Fibroblast of mammary gland (primary cell): ENCODE measurements around the gene CHST1.

Experiments used
- DNase-seq: peaks from one replicate; pipeline ENCODE4 v3.0.0-alpha.2; 2010; ENCODE audit warnings: low read depth
- H3K4me3 ChIP-seq: 2 replicates; pipeline ENCODE4 v1.5.1; 2011; ENCODE audit warnings: low read depth, mild to moderate bottlenecking, low read length, moderate library complexity; ENCODE audit not compliant: control insufficient read depth
- TF ChIP-seq, protein P1 (sequence below): conservative IDR thresholded peaks from 2 replicates; pipeline ENCODE4 v1.5.1; 2011; ENCODE audit warnings: low read depth, low read length, inconsistent platforms; ENCODE audit not compliant: control insufficient read depth, insufficient read depth

The CHST1 gene

DNA sequence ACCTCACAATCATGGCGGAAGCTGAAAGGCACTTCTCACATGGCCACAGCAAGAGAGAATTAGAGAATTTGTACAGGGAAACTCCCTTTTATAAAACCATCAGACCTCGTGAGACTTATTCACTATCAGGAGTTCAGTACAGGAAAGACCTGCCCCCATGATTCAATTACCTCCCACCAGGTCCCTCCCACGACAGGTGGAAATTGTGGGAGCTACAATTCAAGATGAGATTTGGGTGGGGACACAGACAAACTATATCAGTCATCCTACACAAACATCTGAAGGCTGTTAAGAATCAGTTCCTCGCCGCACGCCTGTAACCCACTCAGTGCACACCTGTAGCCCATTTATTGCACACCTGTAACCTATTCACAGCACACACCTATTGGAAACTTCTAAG, 39.8 kb downstream of the CHST1 start:
- no peak for DNase-seq
- H3K4me3 ChIP-seq = no peak overlapping the region
- TF ChIP-seq, protein P1, sequence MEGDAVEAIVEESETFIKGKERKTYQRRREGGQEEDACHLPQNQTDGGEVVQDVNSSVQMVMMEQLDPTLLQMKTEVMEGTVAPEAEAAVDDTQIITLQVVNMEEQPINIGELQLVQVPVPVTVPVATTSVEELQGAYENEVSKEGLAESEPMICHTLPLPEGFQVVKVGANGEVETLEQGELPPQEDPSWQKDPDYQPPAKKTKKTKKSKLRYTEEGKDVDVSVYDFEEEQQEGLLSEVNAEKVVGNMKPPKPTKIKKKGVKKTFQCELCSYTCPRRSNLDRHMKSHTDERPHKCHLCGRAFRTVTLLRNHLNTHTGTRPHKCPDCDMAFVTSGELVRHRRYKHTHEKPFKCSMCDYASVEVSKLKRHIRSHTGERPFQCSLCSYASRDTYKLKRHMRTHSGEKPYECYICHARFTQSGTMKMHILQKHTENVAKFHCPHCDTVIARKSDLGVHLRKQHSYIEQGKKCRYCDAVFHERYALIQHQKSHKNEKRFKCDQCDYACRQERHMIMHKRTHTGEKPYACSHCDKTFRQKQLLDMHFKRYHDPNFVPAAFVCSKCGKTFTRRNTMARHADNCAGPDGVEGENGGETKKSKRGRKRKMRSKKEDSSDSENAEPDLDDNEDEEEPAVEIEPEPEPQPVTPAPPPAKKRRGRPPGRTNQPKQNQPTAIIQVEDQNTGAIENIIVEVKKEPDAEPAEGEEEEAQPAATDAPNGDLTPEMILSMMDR = no peak

DNA sequence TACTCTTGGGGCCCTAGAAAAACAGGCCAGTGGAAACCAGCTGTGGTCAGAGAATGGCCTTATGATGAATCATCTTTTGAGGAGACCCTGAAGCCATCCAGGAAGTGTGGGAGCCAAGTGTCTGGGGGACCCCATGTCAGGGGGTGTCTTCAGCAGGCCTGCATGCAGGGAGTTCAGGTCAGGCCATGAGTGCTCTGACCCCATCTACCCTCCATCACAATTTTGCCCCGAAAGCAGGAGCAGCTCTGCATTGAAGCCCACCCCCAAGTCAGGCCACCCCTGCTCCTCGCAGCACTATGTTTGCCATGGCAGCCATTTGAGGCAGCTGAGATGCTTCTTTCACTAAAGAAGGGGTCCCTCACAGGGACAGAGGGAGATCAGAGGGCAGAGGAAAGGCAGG, 41.3 kb downstream of the CHST1 start:
- TF ChIP-seq, protein P1 = no peak
- no peak overlapping the region for H3K4me3 ChIP-seq
- DNase-seq = no peak

DNA sequence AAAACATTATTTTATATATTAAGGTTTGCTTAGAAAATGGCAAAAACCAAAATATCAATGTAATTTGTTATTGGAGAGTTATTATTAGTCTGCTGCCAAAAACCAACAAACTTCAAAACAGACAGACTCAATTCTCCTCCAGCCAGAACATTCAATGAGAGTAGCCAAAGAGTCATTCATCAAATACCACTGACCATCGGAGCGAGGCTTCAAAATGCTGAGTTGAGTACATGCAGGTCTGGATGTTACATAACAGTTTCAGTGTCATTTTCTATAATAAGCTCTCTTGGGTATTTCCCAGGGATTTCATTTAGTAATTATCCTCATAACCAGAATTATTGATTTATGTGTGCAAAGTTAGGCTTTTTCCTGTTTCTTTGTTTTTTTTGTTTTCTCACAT, 42.6 kb downstream of the CHST1 start:
- TF ChIP-seq, protein P1 = no peak
- DNase-seq = no peak
- no peak overlapping the region for H3K4me3 ChIP-seq

DNA sequence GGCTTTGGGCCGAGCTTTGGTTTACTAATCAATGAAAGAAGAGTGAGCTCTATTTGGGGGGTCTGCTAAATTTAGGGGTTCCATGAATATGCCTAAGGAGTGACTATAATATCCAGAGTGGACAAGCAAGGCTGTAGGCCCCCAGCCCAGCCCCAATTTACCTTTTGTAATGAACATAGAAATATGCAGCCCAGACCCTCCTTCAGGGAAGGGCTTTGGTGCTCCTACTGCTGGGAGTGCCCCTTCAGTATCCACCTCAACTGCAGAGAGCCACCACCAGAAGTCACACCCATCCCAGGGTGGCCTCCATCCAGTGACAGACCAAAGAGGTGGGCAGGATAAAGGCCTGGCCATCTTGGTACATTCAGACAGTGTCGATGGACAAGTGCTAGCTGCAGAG, 43.1 kb downstream of the CHST1 start:
- TF ChIP-seq, protein P1 = no peak
- H3K4me3 ChIP-seq = no peak overlapping the region
- no peak for DNase-seq

DNA sequence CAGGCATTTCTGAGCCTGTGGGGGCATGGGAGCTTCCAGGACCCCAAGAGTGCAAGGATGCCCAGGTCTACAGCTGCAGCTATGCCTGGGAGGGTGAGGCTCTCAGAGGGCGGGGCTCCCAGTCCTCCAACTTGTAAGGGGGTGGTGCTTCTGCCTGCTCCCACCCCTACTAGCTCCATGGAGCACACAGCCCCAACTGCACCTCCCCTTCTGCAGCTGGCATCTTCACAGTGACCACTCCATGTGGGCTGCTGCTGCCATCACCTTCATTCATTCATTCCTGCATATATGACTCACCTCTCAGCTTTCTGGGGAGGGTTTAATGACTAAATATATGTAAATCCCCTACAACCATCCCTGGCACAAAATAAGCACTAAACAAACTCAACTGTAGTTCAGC, 43.8 kb downstream of the CHST1 start:
- TF ChIP-seq, protein P1 = no peak
- no peak overlapping the region for H3K4me3 ChIP-seq
- DNase-seq = no peak

DNA sequence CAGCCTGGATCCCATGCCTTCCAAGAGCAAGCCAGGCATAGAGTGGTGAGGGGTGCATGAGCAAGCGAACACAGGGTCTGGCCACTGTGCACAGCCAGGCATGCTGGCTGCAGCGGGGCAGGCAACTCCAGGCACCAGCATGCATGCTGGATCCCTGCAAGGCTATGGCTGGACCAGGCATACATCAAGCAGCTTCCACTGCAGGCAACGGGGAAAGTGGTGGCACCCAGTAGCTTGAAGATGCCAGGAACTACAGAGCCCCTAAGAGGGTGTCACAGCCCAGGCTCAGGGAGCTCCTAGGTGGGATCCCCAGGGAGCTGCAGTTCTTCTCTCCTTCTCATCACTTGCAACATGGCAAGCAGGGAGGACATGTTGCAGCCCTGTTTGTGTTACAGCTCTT, 45.2 kb downstream of the CHST1 start:
- DNase-seq = no peak
- no peak overlapping the region for H3K4me3 ChIP-seq
- TF ChIP-seq, protein P1 = no peak

DNA sequence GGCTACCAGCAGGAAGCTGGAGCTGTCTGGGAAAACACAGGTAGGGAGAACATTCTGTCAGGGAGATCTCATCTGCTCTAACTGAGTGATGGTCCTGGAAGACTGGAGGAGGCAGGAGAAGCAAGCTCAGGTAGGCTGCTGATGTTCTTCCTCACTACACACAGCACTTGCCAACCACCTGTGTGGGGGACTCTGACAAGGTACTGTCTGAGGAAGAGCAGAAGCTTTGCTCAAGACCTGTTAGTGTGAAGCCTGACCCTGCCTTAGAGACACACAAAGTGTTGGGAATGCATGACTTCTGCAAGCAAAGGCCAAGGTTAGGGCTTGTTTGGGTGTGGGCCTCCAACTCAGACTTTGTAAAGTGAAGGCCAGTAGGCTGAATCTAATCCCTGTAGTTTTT, 46.5 kb downstream of the CHST1 start:
- TF ChIP-seq, protein P1 = no peak
- DNase-seq = no peak
- H3K4me3 ChIP-seq = no peak overlapping the region
